ENCODE data around the gene TNKS2. TPM values are rescaled to one million over a fixed set of nuclear protein-coding genes. Genes with fewer than 3 reads are reported as not detected.
A peak's percentile ranks its signal among the peaks of the same experiment; 100 is the strongest.

TNKS2 gene
- total RNA-seq, 4 donors from 2014 or later: 26.2 to 40.3 (median 29.5) TPM

DNA sequence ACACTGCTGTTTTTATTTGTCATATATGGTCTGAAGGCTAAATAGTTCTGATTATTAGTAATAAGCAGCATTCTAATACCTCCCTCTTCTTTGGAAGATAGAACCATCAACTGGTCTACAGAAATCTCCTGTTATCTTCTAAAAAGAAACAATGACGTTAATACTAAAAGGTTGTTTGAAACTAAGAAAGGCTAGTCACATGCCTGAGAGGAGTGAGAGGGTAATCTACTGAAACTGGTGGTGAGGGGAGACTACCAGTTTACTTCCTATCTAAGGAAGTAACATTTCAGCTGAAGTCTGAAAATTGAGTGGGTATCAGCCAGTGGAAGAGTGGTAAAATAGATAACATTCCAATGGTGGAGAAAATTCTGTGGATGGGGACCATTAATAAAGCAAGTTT is 62.7 kb downstream of the TNKS2 start:
- Histone ChIP-seq H3K27me3 (no peaks in the 10 kb centered on the region), H3K27ac (no peak overlapping the region), H3K9me3 (no peaks in the 10 kb centered on the region), H3K4me1 (no peaks in the 10 kb centered on the region), H3K4me3 (no peak overlapping the region), H3K36me3 (peaks cover 10 to 81% of the 10 kb centered on the region in 2 donors)
- ATAC-seq (no peak), DNase-seq (no peak)
- intact Hi-C loops (cut with DNase I; ENCODE audit: low total_unique reads): no loop called here
- TF ChIP-seq POLR2A (IDR thresholded peaks at IDR 0.05): no peak
- TF ChIP-seq, protein P1, sequence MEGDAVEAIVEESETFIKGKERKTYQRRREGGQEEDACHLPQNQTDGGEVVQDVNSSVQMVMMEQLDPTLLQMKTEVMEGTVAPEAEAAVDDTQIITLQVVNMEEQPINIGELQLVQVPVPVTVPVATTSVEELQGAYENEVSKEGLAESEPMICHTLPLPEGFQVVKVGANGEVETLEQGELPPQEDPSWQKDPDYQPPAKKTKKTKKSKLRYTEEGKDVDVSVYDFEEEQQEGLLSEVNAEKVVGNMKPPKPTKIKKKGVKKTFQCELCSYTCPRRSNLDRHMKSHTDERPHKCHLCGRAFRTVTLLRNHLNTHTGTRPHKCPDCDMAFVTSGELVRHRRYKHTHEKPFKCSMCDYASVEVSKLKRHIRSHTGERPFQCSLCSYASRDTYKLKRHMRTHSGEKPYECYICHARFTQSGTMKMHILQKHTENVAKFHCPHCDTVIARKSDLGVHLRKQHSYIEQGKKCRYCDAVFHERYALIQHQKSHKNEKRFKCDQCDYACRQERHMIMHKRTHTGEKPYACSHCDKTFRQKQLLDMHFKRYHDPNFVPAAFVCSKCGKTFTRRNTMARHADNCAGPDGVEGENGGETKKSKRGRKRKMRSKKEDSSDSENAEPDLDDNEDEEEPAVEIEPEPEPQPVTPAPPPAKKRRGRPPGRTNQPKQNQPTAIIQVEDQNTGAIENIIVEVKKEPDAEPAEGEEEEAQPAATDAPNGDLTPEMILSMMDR (IDR thresholded peaks at IDR 0.05 in 4 of 5, conservative IDR thresholded peaks at IDR 0.05 in 1 of 5): no peak
- in situ Hi-C loops (cut with MboI; ENCODE audit: low sequenced_read_pairs in 4 of 4): no loop called here

DNA sequence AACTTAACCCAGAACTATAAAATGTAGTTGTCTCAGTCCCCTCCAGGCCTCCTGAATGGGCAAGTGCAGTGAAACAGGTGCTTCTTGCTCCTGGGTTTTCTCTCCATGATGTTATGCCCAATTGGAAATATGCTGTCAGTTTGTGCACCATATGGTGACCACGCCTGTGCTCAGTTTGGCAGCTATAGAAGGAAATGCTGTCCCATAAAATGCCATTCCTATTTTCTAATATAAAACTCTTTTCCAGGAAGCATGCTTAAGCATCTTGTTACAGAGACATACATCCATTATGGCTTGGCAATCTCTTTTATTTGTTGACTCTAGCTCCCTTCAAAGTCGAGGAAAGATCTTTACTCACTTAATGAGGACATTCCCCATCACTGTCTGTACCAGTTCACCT is 65.9 kb downstream of the TNKS2 start:
- H3K36me3 ChIP-seq: peaks cover 6 to 49% of the 10 kb centered on the region in 2 donors
- no peak for ATAC-seq
- H3K4me3 ChIP-seq: no peak overlapping the region
- no peak overlapping the region for H3K27ac ChIP-seq
- no peak for DNase-seq
- no peaks in the 10 kb centered on the region for H3K4me1 ChIP-seq
- H3K27me3 ChIP-seq: no peaks in the 10 kb centered on the region
- H3K9me3 ChIP-seq: no peaks in the 10 kb centered on the region
- in situ Hi-C loops (cut with MboI; ENCODE audit: low sequenced_read_pairs in 4 of 4): no loop called here
- TF ChIP-seq, protein P1 (IDR thresholded peaks at IDR 0.05 in 4 of 5, conservative IDR thresholded peaks at IDR 0.05 in 1 of 5): no peak
- intact Hi-C loops (cut with DNase I; ENCODE audit: low total_unique reads): no loop called here

DNA sequence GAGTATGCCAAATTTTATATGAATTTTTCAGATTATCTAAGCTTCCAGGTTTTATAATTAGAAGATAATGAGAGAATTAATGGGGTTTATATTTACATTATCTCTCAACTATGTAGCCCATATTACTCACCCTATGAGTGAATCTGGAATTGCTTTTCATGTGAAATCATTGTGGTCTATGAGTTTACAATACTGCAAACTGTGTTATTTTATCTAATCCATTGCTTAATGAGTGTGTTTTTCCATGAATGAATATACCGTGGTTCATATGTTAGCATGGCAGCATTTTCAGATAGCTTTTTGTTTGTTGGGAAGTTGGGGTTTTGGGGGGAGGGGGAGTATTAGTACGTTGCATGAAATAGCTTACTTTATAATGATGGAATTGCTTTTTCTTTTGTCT is 66.5 kb downstream of the TNKS2 start:
- H3K4me1 ChIP-seq: no peaks in the 10 kb centered on the region
- TF ChIP-seq, protein P1 (IDR thresholded peaks at IDR 0.05 in 4 of 5, conservative IDR thresholded peaks at IDR 0.05 in 1 of 5): no peak
- ATAC-seq (no peak), DNase-seq (no peak)
- no peaks in the 10 kb centered on the region for H3K9me3 ChIP-seq
- H3K27me3 ChIP-seq: no peaks in the 10 kb centered on the region
- in situ Hi-C loops (cut with MboI; ENCODE audit: low sequenced_read_pairs in 4 of 4) (no loop called here), intact Hi-C loops (cut with DNase I; ENCODE audit: low total_unique reads) (no loop called here)
- H3K27ac ChIP-seq: no peak overlapping the region
- peaks cover 6 to 42% of the 10 kb centered on the region in 2 donors for H3K36me3 ChIP-seq
- no peak overlapping the region for H3K4me3 ChIP-seq

DNA sequence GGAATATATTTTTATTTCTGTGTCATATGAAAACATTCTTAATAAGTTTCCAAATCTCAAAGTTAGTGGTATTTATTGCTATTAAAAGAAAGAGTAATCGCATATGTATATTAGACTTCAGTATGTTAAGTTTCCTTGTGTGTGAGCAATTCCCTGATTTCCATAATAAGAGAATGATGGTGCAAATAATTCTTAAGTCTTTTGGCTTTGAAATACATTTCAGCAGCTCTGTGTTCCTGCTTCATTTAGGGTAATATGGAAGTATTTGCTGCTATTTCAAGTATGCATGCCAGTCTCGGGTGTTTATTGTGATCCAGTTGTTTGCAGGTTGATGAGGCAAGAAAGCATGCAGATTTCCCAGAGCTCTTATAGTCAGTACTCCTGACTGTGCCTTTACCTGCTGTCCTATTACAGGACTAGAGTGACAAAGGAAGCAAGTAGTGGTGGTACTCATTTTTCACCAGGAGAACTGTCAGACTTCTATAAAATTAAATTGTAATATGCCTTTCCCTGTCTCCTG is 67.4 kb downstream of the TNKS2 start:
- no peaks in the 10 kb centered on the region for H3K27me3 ChIP-seq
- ATAC-seq: no peak
- peaks cover 6 to 34% of the 10 kb centered on the region in 2 donors for H3K36me3 ChIP-seq
- H3K9me3 ChIP-seq: no peaks in the 10 kb centered on the region
- H3K4me3 ChIP-seq: no peak overlapping the region
- in situ Hi-C loops (cut with MboI; ENCODE audit: low sequenced_read_pairs in 4 of 4) (no loop called here), intact Hi-C loops (cut with DNase I; ENCODE audit: low total_unique reads) (no loop called here)
- no peak for DNase-seq
- TF ChIP-seq, protein P1 (IDR thresholded peaks at IDR 0.05 in 4 of 5, conservative IDR thresholded peaks at IDR 0.05 in 1 of 5): no peak
- no peak for TF ChIP-seq POLR2A (IDR thresholded peaks at IDR 0.05)
- no peak overlapping the region for H3K27ac ChIP-seq
- no peaks in the 10 kb centered on the region for H3K4me1 ChIP-seq

DNA sequence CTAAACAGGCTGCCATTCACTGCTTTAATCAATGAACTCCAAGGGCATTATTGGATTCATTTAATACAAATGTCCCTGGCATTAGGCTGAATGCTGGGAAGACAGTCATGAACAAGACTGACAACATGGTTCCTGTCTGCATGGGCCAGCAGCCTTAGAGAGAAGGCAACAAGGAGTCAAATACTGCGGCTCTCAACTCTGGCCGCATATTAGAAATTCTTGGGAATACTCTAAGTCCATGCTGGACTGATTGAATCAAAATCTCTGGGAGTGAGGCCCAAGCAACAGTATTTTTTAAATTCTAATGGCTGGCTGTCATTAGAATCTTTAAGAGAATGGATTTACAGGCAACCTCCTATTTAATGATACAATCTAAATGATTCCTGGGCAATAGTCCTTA is 76.9 kb downstream of the TNKS2 start:
- in situ Hi-C loops (cut with MboI; ENCODE audit: low sequenced_read_pairs in 4 of 4): no loop called here
- ATAC-seq (peak in 1 of 2 donors; percentile 14), DNase-seq (no peak)
- no peaks in the 10 kb centered on the region for H3K4me1 ChIP-seq
- no peak overlapping the region for H3K27ac ChIP-seq
- TF ChIP-seq, protein P1 (IDR thresholded peaks at IDR 0.05 in 4 of 5, conservative IDR thresholded peaks at IDR 0.05 in 1 of 5): no peak
- no peak for TF ChIP-seq POLR2A (IDR thresholded peaks at IDR 0.05)
- H3K9me3 ChIP-seq: no peaks in the 10 kb centered on the region
- no peaks in the 10 kb centered on the region for H3K36me3 ChIP-seq
- no peaks in the 10 kb centered on the region for H3K27me3 ChIP-seq
- H3K4me3 ChIP-seq: no peak overlapping the region
- intact Hi-C loops (cut with DNase I; ENCODE audit: low total_unique reads): no loop called here

Data from gastrocnemius medialis (tissue), 4 donors.